ENCODE results near the gene PNCK.

The PNCK gene

GRCh38 chrX:153635788-153636668, 37.6 kb downstream of the PNCK start:
- peak; percentile 25 for TF ChIP-seq CTCF (conservative IDR thresholded peaks at IDR 0.05; ENCODE audit: control insufficient read depth, insufficient read depth, low read depth, low read length)
- DNase-seq (ENCODE audit: low read depth) = peak; percentile 4
- no peak overlapping the region for H3K4me3 ChIP-seq (ENCODE audit: control insufficient read depth, low read depth, low read length)

- DNase-seq (ENCODE audit: low read depth) = no peak
- H3K4me3 ChIP-seq (ENCODE audit: control insufficient read depth, low read depth, low read length) = no peak overlapping the region
- TF ChIP-seq CTCF (conservative IDR thresholded peaks at IDR 0.05; ENCODE audit: control insufficient read depth, insufficient read depth, low read depth, low read length) = no peak
These were observed 38.2 kb downstream of the PNCK start for GRCh38 chrX:153635388-153635787.

GRCh38 chrX:153634832-153635231, 38.8 kb downstream of the PNCK start:
- no peak for DNase-seq (ENCODE audit: low read depth)
- no peak for TF ChIP-seq CTCF (conservative IDR thresholded peaks at IDR 0.05; ENCODE audit: control insufficient read depth, insufficient read depth, low read depth, low read length)
- H3K4me3 ChIP-seq (ENCODE audit: control insufficient read depth, low read depth, low read length) = no peak overlapping the region

GRCh38 chrX:153634236-153634635, 39.4 kb downstream of the PNCK start:
- no peak for TF ChIP-seq CTCF (conservative IDR thresholded peaks at IDR 0.05; ENCODE audit: control insufficient read depth, insufficient read depth, low read depth, low read length)
- no peak overlapping the region for H3K4me3 ChIP-seq (ENCODE audit: control insufficient read depth, low read depth, low read length)
- DNase-seq (ENCODE audit: low read depth) = no peak

- TF ChIP-seq CTCF (conservative IDR thresholded peaks at IDR 0.05; ENCODE audit: control insufficient read depth, insufficient read depth, low read depth, low read length) = no peak
- no peak overlapping the region for H3K4me3 ChIP-seq (ENCODE audit: control insufficient read depth, low read depth, low read length)
- no peak for DNase-seq (ENCODE audit: low read depth)
These were observed 39.9 kb downstream of the PNCK start for GRCh38 chrX:153633607-153634180.

GRCh38 chrX:153633048-153633447, 40.6 kb downstream of the PNCK start:
- no peak for DNase-seq (ENCODE audit: low read depth)

More at GRCh38 chrX:153633048-153633447, 40.6 kb downstream of the PNCK start:
- no peak for TF ChIP-seq CTCF (conservative IDR thresholded peaks at IDR 0.05; ENCODE audit: control insufficient read depth, insufficient read depth, low read depth, low read length)
- H3K4me3 ChIP-seq (ENCODE audit: control insufficient read depth, low read depth, low read length) = no peak overlapping the region
